ENCODE results near the gene FNDC3A. TPM values are rescaled to one million over a fixed set of nuclear protein-coding genes. Genes with fewer than 3 reads are reported as not detected.

FNDC3A gene
- total and polyA plus RNA-seq, 12 donors = 24.4 to 91.2 (median 62.4) TPM

DNA sequence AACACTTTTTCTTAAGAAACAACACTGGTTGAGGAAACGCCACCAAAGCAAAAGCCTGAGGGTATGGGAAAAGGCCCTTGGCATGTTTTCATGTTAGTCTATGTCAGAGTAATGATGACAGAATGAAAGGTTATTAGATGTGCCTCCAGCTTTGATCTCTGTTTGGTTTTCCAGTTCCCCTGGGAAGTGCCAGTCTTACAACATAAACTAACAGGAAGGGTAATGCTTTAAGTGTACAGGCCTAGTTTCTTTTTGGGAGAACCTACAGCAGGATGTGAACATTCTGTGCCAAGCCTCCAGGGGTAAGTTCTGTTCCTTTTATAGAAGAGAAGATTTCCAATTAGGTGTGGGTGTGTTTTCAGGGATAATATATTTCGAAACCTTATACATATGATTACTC lies 121.7 kb downstream of the FNDC3A start:
- Histone ChIP-seq H3K27ac (peak overlapping the region; percentile 20 to 81 (median 55)), H3K27me3 (no peaks in the 10 kb centered on the region), H3K36me3 (replicated peaks in 1 of 2) (no peaks in the 10 kb centered on the region), H3K4me3 (no peak overlapping the region), H3K9me3 (replicated peaks in 1 of 3) (no peaks in the 10 kb centered on the region), H3K4me1 (replicated peaks in 1 of 2) (peaks cover 16 to 42% of the 10 kb centered on the region in 2 donors)
- DNase-seq = no peak
- intact Hi-C loops (cut with DNase I) = no loop called here
- TF ChIP-seq, protein P1, sequence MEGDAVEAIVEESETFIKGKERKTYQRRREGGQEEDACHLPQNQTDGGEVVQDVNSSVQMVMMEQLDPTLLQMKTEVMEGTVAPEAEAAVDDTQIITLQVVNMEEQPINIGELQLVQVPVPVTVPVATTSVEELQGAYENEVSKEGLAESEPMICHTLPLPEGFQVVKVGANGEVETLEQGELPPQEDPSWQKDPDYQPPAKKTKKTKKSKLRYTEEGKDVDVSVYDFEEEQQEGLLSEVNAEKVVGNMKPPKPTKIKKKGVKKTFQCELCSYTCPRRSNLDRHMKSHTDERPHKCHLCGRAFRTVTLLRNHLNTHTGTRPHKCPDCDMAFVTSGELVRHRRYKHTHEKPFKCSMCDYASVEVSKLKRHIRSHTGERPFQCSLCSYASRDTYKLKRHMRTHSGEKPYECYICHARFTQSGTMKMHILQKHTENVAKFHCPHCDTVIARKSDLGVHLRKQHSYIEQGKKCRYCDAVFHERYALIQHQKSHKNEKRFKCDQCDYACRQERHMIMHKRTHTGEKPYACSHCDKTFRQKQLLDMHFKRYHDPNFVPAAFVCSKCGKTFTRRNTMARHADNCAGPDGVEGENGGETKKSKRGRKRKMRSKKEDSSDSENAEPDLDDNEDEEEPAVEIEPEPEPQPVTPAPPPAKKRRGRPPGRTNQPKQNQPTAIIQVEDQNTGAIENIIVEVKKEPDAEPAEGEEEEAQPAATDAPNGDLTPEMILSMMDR (IDR thresholded peaks at IDR 0.05) = no peak
- TF ChIP-seq POLR2A (IDR thresholded peaks at IDR 0.05) = no peak
- 82 to 88% (median 83%) methylated on average over 2 of the region's 2 CpGs for WGBS, 4 donors

DNA sequence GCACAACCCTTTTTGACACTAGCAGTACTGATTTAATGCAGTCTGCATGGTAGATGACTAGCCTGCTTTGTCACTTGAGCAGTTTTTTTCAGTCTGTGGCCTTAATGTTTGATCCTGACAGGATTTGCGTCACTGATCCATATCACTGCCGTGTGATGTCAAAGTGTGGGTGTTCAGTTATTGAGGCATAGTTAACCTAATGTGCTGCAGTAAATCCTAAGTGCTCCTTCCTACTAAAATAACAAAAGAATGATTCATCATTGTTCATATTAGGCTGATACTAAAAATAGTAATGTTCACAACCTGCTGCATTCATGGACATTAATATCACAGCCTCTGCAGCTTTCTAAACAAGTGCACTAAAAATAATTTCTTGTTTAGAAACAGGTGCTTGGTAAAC lies 122.5 kb downstream of the FNDC3A start:
- TF ChIP-seq POLR2A (IDR thresholded peaks at IDR 0.05) = no peak
- TF ChIP-seq, protein P1 (IDR thresholded peaks at IDR 0.05) = no peak
- Histone ChIP-seq H3K9me3 (replicated peaks in 1 of 3) (no peaks in the 10 kb centered on the region), H3K27me3 (no peaks in the 10 kb centered on the region), H3K27ac (peak overlapping the region; percentile 44 to 81 (median 56)), H3K4me3 (no peak overlapping the region), H3K36me3 (replicated peaks in 1 of 2) (no peaks in the 10 kb centered on the region), H3K4me1 (replicated peaks in 1 of 2) (peaks cover 16 to 42% of the 10 kb centered on the region in 2 donors)
- WGBS, 4 donors = 10 to 16% (median 14%) methylated on average over 2 of the region's 2 CpGs
- DNase-seq = peak; percentile 38 to 90 (median 69)
- intact Hi-C loops (cut with DNase I) = no loop called here

DNA sequence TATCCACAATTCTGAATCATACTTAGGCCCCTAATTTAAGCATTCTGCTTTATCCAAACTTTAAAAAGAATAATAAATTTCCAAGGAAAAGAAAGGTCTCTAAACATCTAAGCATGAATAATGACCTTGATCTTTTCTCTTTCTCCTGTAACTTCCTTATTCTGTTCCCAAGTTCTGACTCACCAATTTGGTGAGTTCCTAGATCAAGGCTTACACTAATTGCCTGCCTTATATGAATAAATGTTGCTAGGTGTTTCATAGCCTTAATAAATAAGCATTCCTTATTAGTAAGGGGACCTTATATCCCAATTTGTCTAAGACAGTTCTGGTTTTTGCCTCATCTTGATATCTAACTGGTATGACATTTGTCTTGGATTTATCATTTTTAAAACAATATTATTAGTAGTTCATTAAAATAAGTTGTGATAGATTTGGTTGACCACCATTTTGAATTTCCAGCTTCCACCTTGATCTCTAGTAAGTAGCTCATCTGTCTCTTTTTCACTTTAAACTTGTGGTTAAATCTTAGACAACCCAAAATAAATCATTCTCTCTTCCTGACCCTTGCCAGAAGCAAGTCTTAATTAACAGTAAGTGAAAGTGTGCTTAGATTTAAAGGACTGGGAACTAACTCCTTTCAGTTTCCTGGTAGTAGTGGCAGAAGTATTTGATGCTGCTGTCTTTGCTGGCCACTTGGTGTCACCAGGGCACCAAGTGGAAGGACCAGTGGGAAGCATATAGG lies 123.2 kb downstream of the FNDC3A start:
- no peak for DNase-seq
- TF ChIP-seq, protein P1 (IDR thresholded peaks at IDR 0.05) = peak; percentile 18 to 53 (median 34)
- TF ChIP-seq POLR2A (IDR thresholded peaks at IDR 0.05) = no peak

DNA sequence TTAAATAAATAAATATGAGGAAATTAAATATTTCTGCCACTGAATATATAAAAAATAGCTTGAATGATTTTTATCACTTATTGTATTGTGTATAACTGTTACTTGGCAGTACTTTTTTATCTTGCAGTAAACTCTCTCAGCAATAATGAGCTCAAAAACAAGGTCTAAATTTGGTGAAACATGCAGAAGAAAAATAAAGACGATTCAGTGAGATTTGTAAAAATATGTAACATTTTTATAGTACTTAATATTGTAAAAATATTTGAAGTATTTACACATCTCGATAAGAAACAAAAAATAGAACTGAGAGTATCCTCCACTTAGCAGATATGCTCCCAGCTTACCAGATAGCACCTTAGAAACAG lies 123.8 kb downstream of the FNDC3A start:
- intact Hi-C loops (cut with DNase I) = no loop called here

More for the DNA sequence above, 123.2 kb downstream of the FNDC3A start:
- intact Hi-C loops (cut with DNase I) = no loop called here
- Histone ChIP-seq H3K27ac (peak overlapping the region; percentile 44 to 81 (median 56)), H3K27me3 (no peaks in the 10 kb centered on the region), H3K4me3 (no peak overlapping the region), H3K4me1 (replicated peaks in 1 of 2) (peaks cover 16 to 42% of the 10 kb centered on the region in 2 donors), H3K36me3 (replicated peaks in 1 of 2) (no peaks in the 10 kb centered on the region), H3K9me3 (replicated peaks in 1 of 3) (no peaks in the 10 kb centered on the region)

More for the DNA sequence above, 123.8 kb downstream of the FNDC3A start:
- Histone ChIP-seq H3K9me3 (replicated peaks in 1 of 3) (no peaks in the 10 kb centered on the region), H3K4me1 (replicated peaks in 1 of 2) (peaks cover 16 to 42% of the 10 kb centered on the region in 2 donors), H3K27ac (peak overlapping the region in 4 of 5 donors; percentile 44 to 81 (median 56)), H3K27me3 (no peaks in the 10 kb centered on the region), H3K36me3 (replicated peaks in 1 of 2) (no peaks in the 10 kb centered on the region), H3K4me3 (no peak overlapping the region)
- no peak for DNase-seq
- WGBS, 4 donors = 49 to 59% (median 50%) methylated on average over 2 of the region's 2 CpGs
- no peak for TF ChIP-seq POLR2A (IDR thresholded peaks at IDR 0.05)
- TF ChIP-seq, protein P1 (IDR thresholded peaks at IDR 0.05) = no peak
